ENCODE data around the gene DMAC1. TPM values are rescaled to one million over a fixed set of nuclear protein-coding genes. Genes with fewer than 3 reads are reported as not detected.

DMAC1 gene, protein sequence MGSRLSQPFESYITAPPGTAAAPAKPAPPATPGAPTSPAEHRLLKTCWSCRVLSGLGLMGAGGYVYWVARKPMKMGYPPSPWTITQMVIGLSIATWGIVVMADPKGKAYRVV
- total RNA-seq (2022; extraction: Qiagen RNA extraction; ENCODE audit: low read depth) = 47.7 to 80.6 TPM (median 72.3 TPM) in 5 replicates

GRCh38 chr9:7799234-7799943 lies at the start of gene DMAC1:
DMAC1 (minus strand) TSS chr9:7799778; CDS start chr9:7799734, 44 bp downstream.

